Common myeloid progenitor, CD34-positive (primary cell): ENCODE results near the gene SSNA1.
A peak's percentile ranks its signal among the peaks of the same experiment; 100 is the strongest.

Experiments used
- CTCF ChIA-PET: fragments of 350-600 bp; sonication (Branson Sonifier 250); formaldehyde crosslinking; loops from one replicate; lab custom pipeline; 2021; ENCODE audit warnings: antibody characterized with exemption; lab: Charles Lee
- POLR2A ChIA-PET: fragments of 350-600 bp; sonication (Branson Sonifier 250); formaldehyde crosslinking; loops from one replicate; lab custom pipeline; 2021; ENCODE audit warnings: antibody characterized with exemption; lab: Charles Lee
- DNase-seq, 3 donors: peaks; one replicate each; pipeline versions ENCODE4 v3.0.0 to v3.0.0-alpha.2; 2013
- H3K27ac ChIP-seq, 2 experiments: 1 replicate in 1 of 2; 2 replicates in 1 of 2; pipeline ENCODE4 v1.7.0; 2013; ENCODE audit warnings: inconsistent platforms in 2 of 2, low read length in 2 of 2, mild to moderate bottlenecking in 2 of 2, low read depth in 1 of 2, moderate library complexity in 1 of 2; ENCODE audit not compliant: severe bottlenecking in 2 of 2, insufficient read depth in 1 of 2, poor library complexity in 1 of 2
- H3K27me3 ChIP-seq, 5 experiments: replicated peaks in 2 of 5; 1 replicate in 3 of 5; 2 replicates in 2 of 5; pipeline versions ENCODE4 v1.6.1 to v1.7.0; 2013; ENCODE audit warnings: low read length in 4 of 5, mild to moderate bottlenecking in 2 of 5, moderate library complexity in 2 of 5, inconsistent platforms in 1 of 5; ENCODE audit not compliant: insufficient read depth in 5 of 5, control insufficient read depth in 4 of 5
- H3K36me3 ChIP-seq, 4 experiments: 1 replicate in 2 of 4; 2 replicates in 2 of 4; pipeline versions ENCODE4 v1.6.1 to v1.7.0; 2013; ENCODE audit warnings: low read length in 3 of 4, control low read depth in 1 of 4, mild to moderate bottlenecking in 1 of 4; ENCODE audit not compliant: control insufficient read depth in 4 of 4, insufficient read depth in 4 of 4
- H3K4me1 ChIP-seq, 4 experiments: 1 replicate in 3 of 4; 2 replicates in 1 of 4; pipeline versions ENCODE4 v1.6.1 to v1.7.1; 2013; ENCODE audit warnings: low read length in 3 of 4, mild to moderate bottlenecking in 3 of 4, control low read depth in 1 of 4, inconsistent platforms in 1 of 4, moderate library complexity in 1 of 4; ENCODE audit not compliant: control insufficient read depth in 4 of 4, insufficient read depth in 4 of 4; ENCODE audit errors: control extremely low read depth in 1 of 4
- H3K4me3 ChIP-seq, 7 experiments: 1 replicate in 4 of 7; 2 replicates in 3 of 7; pipeline versions ENCODE4 v1.5.1 to v1.7.0; 2013; ENCODE audit warnings: mild to moderate bottlenecking in 7 of 7, low read length in 6 of 7, moderate library complexity in 6 of 7, inconsistent platforms in 2 of 7, low read depth in 2 of 7, control low read depth in 1 of 7; ENCODE audit not compliant: insufficient read depth in 4 of 7, control insufficient read depth in 1 of 7; ENCODE audit errors: extremely low read depth in 1 of 7
- H3K9me3 ChIP-seq, 5 experiments: 1 replicate in 4 of 5; 2 replicates in 1 of 5; pipeline versions ENCODE4 v1.6.1 to v1.7.1; 2013; ENCODE audit warnings: low read length in 4 of 5, mild to moderate bottlenecking in 2 of 5, inconsistent platforms in 1 of 5, low read depth in 1 of 5, moderate library complexity in 1 of 5; ENCODE audit not compliant: control insufficient read depth in 4 of 5, insufficient read depth in 2 of 5; ENCODE audit errors: control extremely low read depth in 1 of 5
- whole genome bisulfite sequencing: methylation state at CpG from one replicate; pipeline ENCODE4 v1.1.5; 2013; ENCODE audit not compliant: insufficient coverage; 5-methylcytosine and 5-hydroxymethylcytosine counted together

SSNA1 gene

DNA sequence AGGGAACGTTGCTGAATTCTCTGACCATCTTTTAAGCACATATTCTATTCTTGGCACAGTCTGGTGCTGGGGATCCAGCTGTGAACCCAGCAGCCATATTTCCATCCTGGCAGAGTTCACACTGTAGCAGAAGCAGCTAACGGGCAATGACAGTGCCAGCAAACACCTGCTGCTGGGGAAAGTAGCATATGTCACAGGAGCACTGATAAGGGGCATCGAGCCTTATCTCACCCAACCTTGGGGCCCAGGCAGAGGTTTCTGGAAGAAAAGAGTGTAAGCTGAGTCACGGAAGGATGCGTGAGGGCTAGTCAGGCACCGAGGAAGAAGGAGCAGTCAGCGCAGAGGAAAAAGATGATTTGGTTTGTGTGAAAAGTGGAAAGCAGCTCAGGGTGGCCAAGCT lies 18.1 kb downstream of the SSNA1 start:
- DNase-seq = no peak
- H3K27ac ChIP-seq = peak overlapping the region; percentile 85 to 93
- H3K4me3 ChIP-seq = peak overlapping the region in 5 of 7 experiments; percentile 84 to 94 (median 92)
- ChIA-PET CTCF (interaction anchor here (0.9 to 1.5 kb wide), 3 partner anchors 10 to 91 kb away, joined by 4 to 5 read pairs (median 5); partner anchors contain the start of gene DPP7), POLR2A (interaction anchor here (0.6 to 1.2 kb wide), 2 partner anchors 18 to 19 kb away, joined by 3 to 4 read pairs; partner anchors contain the start of genes ANAPC2 and SSNA1)
- peaks cover 10 to 40% (median 28%) of the 10 kb centered on the region in 4 experiments for H3K4me1 ChIP-seq
- H3K36me3 ChIP-seq = peaks cover 0 to 26% (median 7%) of the 10 kb centered on the region in 4 experiments
- no peaks in the 10 kb centered on the region for H3K9me3 ChIP-seq
- H3K27me3 ChIP-seq = no peaks in the 10 kb centered on the region
- 86% methylated on average over 5 of the region's 7 CpGs for WGBS

DNA sequence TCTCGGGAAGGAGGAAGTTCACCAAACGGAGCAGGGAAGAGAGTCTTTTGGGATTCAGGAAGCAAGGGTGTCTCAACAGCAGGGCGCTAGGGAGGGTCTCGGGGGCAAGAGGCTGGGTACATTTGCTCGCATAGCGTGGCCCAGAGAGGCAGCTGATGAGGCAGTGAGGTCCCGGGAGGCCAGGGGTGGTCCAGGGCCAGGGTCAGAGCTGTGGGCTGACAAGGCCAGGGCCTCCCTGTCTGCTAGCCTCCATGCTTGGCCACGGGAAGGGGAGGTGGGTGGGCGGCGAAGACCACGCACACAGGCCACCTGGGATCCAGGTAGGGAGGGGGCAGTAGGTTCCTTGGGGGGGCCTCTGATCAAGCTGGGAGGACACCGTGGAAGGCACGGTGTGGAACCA lies 23.1 kb downstream of the SSNA1 start:
- WGBS = 84% methylated on average over 11 of the region's 13 CpGs
- Histone ChIP-seq H3K4me1 (peaks cover under 1 to 9% (median 3%) of the 10 kb centered on the region in 4 experiments), H3K27me3 (no peaks in the 10 kb centered on the region), H3K9me3 (no peaks in the 10 kb centered on the region), H3K27ac (no peak overlapping the region), H3K4me3 (no peak overlapping the region), H3K36me3 (peaks cover 0 to 64% (median 22%) of the 10 kb centered on the region in 4 experiments)
- POLR2A ChIA-PET = no interaction called here
- no peak for DNase-seq
- CTCF ChIA-PET = interaction anchor here (0.5 kb wide), 1 partner anchor 424 kb away, joined by 3 read pairs; no protein-coding TSS in a partner anchor

GRCh38 chr9:137212520-137212919 lies 24.0 kb downstream of the SSNA1 start:
- Histone ChIP-seq H3K36me3 (peaks cover 0 to 61% (median 22%) of the 10 kb centered on the region in 4 experiments), H3K4me1 (no peaks in the 10 kb centered on the region), H3K27ac (no peak overlapping the region), H3K9me3 (no peaks in the 10 kb centered on the region), H3K27me3 (no peaks in the 10 kb centered on the region), H3K4me3 (no peak overlapping the region)
- 91% methylated on average over 20 of the region's 21 CpGs for WGBS
- ChIA-PET CTCF (no interaction called here), POLR2A (no interaction called here)
- no peak for DNase-seq

- no peak overlapping the region for H3K27ac ChIP-seq
- no peaks in the 10 kb centered on the region for H3K4me1 ChIP-seq
- WGBS = 95% methylated on average over 49 of the region's 49 CpGs
- peaks cover 0 to 61% (median 22%) of the 10 kb centered on the region in 4 experiments for H3K36me3 ChIP-seq
- DNase-seq = no peak
- H3K9me3 ChIP-seq = no peaks in the 10 kb centered on the region
- POLR2A ChIA-PET = no interaction called here
- CTCF ChIA-PET = interaction anchor here (1.0 to 1.1 kb wide), 2 partner anchors 24 to 36 kb away, joined by 3 read pairs; no protein-coding TSS in a partner anchor
- H3K4me3 ChIP-seq = no peak overlapping the region
- no peaks in the 10 kb centered on the region for H3K27me3 ChIP-seq
Observed at GRCh38 chr9:137213160-137214060, 24.9 kb downstream of the SSNA1 start.

DNA sequence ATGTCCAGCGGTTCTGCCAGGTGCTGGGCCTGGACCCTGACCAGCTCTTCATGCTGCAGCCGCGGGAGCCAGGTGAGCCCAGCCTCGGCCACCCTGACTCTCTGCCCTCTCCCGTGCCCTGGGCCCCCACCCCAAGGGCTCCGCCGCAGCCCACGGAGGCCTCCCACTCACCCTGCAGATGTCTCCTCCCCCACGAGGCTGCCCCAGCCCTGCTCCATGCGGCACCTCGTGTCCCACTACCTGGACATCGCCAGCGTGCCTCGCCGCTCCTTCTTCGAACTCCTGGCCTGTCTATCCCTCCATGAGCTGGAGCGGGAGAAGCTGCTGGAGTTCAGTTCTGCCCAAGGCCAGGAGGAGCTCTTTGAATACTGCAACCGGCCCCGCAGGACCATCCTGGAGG lies 26.1 kb downstream of the SSNA1 start:
- ChIA-PET CTCF (no interaction called here), POLR2A (interaction anchor here (1.0 kb wide), 1 partner anchor 13 kb away, joined by 3 read pairs; the partner anchor contains the start of gene RNF224)
- peaks cover 0 to 60% (median 17%) of the 10 kb centered on the region in 4 experiments for H3K36me3 ChIP-seq
- no peak for DNase-seq
- H3K4me1 ChIP-seq = peaks cover 0 to 2% (median 0%) of the 10 kb centered on the region in 4 experiments
- no peaks in the 10 kb centered on the region for H3K27me3 ChIP-seq
- no peaks in the 10 kb centered on the region for H3K9me3 ChIP-seq
- no peak overlapping the region for H3K4me3 ChIP-seq
- H3K27ac ChIP-seq = no peak overlapping the region
- WGBS = 97% methylated on average over 18 of the region's 19 CpGs

DNA sequence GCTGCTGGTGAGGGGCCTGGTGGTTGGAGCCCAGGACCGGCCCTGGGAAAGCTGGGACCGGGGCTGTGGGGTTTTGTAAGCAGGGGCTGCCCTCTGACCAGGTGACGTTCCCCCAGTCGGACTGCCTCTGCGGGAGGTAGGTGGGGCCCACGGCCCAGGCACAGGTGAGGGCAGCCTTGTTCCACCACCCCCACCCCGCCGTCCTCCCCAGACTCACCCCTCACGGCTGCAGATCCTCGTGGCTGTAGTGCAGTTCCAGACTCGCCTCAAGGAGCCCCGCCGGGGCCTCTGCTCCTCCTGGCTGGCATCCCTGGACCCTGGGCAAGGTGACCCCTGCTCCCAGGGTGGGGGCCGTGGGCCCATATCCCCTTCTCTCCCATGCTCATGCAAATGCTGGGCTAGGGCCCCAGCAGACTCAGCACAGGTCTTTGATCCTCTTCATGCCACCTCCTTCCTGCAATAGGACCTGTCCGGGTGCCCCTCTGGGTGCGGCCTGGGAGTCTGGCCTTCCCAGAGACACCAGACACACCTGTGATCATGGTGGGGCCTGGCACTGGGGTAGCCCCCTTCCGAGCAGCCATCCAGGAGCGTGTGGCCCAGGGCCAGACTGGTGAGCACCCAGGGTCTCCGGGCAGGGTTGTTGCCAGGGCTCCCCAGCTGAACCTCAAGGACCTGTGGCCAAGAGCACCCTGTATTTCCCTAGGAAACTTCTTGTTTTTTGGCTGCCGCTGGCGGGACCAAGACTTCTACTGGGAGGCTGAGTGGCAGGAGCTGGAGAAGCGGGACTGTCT lies 26.9 kb downstream of the SSNA1 start:
- Histone ChIP-seq H3K27ac (no peak overlapping the region), H3K4me3 (no peak overlapping the region), H3K27me3 (no peaks in the 10 kb centered on the region), H3K4me1 (peaks cover 0 to 2% (median 0%) of the 10 kb centered on the region in 4 experiments), H3K36me3 (peaks cover 0 to 55% (median 17%) of the 10 kb centered on the region in 4 experiments), H3K9me3 (no peaks in the 10 kb centered on the region)
- whole genome bisulfite sequencing = 96% methylated on average over 20 of the region's 22 CpGs
- no peak for DNase-seq
- CTCF ChIA-PET = interaction anchor here (1.0 to 1.1 kb wide), 2 partner anchors 11 to 44 kb away, joined by 3 to 5 read pairs; no protein-coding TSS in a partner anchor
- POLR2A ChIA-PET = interaction anchor here (1.0 kb wide), 1 partner anchor 12 kb away, joined by 3 read pairs; the partner anchor contains the start of gene RNF224
